Ascending aorta (tissue), 2 donors: ENCODE data around the gene PRDM2. TPM values are rescaled to one million over a fixed set of nuclear protein-coding genes. Genes with fewer than 3 reads are reported as not detected.

Source experiments
- DNase-seq, 2 donors: peaks; one replicate each; pipeline ENCODE4 v3.0.0-alpha.2; 2019; ENCODE audit warnings: low spot score in 2 of 2
- H3K27ac ChIP-seq, 2 donors: fragments of 200-600 bp; sonication (generic); one replicate each; pipeline ENCODE4 v1.5.1; 2016 to 2017; ENCODE audit warnings: mild to moderate bottlenecking in 1 of 2
- H3K27me3 ChIP-seq: fragments of 200-600 bp; sonication (generic); one replicate; pipeline ENCODE4 v1.5.1; 2017
- H3K36me3 ChIP-seq, 2 donors: fragments of 200-600 bp; sonication (generic); one replicate each; pipeline ENCODE4 v1.5.1; 2016
- H3K4me1 ChIP-seq, 2 donors: fragments of 200-600 bp; sonication (generic); one replicate each; pipeline ENCODE4 v1.5.1; 2016 to 2017; ENCODE audit warnings: mild to moderate bottlenecking in 1 of 2
- H3K4me3 ChIP-seq, 2 donors: fragments of 200-600 bp; sonication (generic); one replicate each; pipeline ENCODE4 v1.5.1; 2016 to 2017; ENCODE audit warnings: mild to moderate bottlenecking in 1 of 2
- H3K9me3 ChIP-seq, 2 donors: fragments of 200-600 bp; sonication (generic); one replicate each; pipeline ENCODE4 v1.5.1; 2016
- intact Hi-C: fragments of 100-400 bp; cut with DNase I; formaldehyde crosslinking; loops from one replicate; pipeline ENCODE4 v1.15.1; 2023
- total RNA-seq: library from RNA; depleted of rRNA; stranded (reverse); fragments of >200 nt; gene quantifications from one replicate; pipeline ENCODE4 v1.1.0, GENCODE V29; 2016
- TF ChIP-seq, protein P1 (sequence below), 3 experiments: fragments of 200-600 bp in 2 of 3; fragments of 450-650 bp in 1 of 3; sonication (generic) in 2 of 3; IDR thresholded peaks; one replicate each; pipeline ENCODE4 v1.5.1; 2016 to 2019; ENCODE audit warnings: antibody characterized with exemption in 3 of 3, mild to moderate bottlenecking in 1 of 3, moderate library complexity in 1 of 3

PRDM2 gene
- total RNA-seq, 1 donor from 2014 or later = 27.2 TPM

DNA sequence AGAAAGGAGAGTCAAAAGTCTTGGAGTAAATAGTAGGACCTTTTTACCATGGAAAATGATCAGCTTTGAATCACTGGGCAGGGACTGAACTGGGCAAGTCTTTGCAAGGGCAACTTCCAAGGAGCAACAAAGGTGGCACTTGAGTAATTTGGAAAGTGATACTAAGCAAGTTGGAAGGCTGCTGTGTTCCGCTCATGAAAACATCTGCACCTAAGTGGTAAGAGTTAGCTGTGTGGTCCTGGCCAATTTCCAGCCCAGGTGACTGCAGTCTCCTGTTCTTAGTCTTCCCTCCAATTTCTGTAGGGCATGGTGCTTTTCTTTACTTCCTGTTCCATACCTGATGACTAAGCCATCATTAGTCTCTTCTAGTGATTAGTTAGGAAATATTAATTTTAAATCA, 35.5 kb upstream of the PRDM2 start:
- H3K36me3 ChIP-seq = no peaks in the 10 kb centered on the region
- H3K27me3 ChIP-seq = no peaks in the 10 kb centered on the region
- no peak for DNase-seq
- intact Hi-C loops = no loop called here
- H3K27ac ChIP-seq = no peak overlapping the region
- no peaks in the 10 kb centered on the region for H3K4me1 ChIP-seq
- no peak overlapping the region for H3K4me3 ChIP-seq
- no peaks in the 10 kb centered on the region for H3K9me3 ChIP-seq
- TF ChIP-seq, protein P1, sequence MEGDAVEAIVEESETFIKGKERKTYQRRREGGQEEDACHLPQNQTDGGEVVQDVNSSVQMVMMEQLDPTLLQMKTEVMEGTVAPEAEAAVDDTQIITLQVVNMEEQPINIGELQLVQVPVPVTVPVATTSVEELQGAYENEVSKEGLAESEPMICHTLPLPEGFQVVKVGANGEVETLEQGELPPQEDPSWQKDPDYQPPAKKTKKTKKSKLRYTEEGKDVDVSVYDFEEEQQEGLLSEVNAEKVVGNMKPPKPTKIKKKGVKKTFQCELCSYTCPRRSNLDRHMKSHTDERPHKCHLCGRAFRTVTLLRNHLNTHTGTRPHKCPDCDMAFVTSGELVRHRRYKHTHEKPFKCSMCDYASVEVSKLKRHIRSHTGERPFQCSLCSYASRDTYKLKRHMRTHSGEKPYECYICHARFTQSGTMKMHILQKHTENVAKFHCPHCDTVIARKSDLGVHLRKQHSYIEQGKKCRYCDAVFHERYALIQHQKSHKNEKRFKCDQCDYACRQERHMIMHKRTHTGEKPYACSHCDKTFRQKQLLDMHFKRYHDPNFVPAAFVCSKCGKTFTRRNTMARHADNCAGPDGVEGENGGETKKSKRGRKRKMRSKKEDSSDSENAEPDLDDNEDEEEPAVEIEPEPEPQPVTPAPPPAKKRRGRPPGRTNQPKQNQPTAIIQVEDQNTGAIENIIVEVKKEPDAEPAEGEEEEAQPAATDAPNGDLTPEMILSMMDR (IDR thresholded peaks at IDR 0.05) = no peak

DNA sequence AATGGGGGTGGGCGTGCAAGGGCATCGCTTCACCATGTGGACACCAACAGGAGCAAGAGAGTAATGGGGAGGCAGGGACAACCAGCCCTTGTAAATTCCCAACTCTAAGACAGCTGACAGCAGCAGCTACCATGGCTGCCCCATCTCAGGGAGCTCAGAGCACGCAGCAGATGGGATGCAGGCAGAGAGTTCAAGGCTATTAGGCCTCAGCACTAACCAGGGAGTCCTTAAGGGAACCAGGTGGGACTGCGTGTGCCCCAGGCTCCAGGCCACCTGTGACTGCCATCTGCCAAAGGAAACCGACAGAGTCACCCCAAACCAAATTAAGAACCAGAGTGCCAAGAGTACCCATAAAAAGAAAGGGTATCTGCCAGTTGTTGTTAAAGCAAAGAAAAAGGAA, 33.7 kb upstream of the PRDM2 start:
- Histone ChIP-seq H3K27me3 (no peaks in the 10 kb centered on the region), H3K4me1 (no peaks in the 10 kb centered on the region), H3K4me3 (no peak overlapping the region), H3K9me3 (no peaks in the 10 kb centered on the region), H3K27ac (no peak overlapping the region), H3K36me3 (no peaks in the 10 kb centered on the region)
- TF ChIP-seq, protein P1 (IDR thresholded peaks at IDR 0.05) = no peak
- intact Hi-C loops = loop anchor here (5.0 kb wide), 3 partner anchors 61 to 161 kb away; no protein-coding TSS in a partner anchor
- DNase-seq = no peak

DNA sequence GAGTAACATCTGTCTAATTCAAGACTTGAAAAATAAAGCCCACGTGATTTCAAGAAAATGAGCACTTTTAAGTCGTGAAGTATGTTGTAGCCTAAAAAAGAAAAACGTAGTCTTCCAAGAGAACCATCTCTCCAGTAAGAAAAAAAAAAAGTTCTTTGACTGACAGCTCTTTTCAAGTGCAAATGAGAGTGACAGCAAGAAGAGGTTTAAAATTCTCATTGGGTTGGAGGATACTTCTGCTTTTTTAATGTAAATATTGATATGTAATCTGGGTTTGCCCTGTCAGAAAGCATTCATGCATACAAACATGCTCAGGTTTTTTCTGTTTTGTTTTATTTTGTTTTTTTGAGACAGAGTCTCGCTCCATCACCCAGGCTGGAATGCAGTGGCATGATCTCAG, 32.3 kb upstream of the PRDM2 start:
- DNase-seq = no peak
- TF ChIP-seq, protein P1 (IDR thresholded peaks at IDR 0.05) = no peak
- Histone ChIP-seq H3K27ac (no peak overlapping the region), H3K9me3 (no peaks in the 10 kb centered on the region), H3K36me3 (no peaks in the 10 kb centered on the region), H3K27me3 (no peaks in the 10 kb centered on the region), H3K4me1 (no peaks in the 10 kb centered on the region), H3K4me3 (no peak overlapping the region)
- intact Hi-C loops = loop anchor here (5.0 kb wide), 3 partner anchors 60 to 160 kb away; no protein-coding TSS in a partner anchor

DNA sequence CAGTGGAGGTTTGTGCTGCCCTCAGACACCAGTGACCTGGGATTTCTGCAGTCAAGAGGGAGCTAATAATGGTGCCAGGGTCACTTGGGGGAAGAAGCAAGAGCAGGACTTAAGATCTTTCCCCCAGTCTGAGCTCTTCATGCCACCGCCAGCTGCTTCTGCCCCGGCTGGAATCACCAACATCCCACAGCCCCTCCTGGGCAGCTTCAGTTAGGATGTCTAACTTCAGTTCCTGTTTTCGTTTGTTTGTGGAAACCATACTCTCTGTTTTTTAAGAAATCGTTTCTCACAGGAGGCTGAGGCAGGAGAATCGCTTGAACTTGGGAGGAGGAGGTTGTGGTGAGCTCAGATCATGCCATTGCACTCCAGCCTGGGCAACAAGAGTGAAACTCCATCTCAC, 25.6 kb upstream of the PRDM2 start:
- TF ChIP-seq, protein P1 (IDR thresholded peaks at IDR 0.05) = no peak
- H3K36me3 ChIP-seq = no peaks in the 10 kb centered on the region
- H3K27ac ChIP-seq = no peak overlapping the region
- H3K4me1 ChIP-seq = no peaks in the 10 kb centered on the region
- H3K27me3 ChIP-seq = no peaks in the 10 kb centered on the region
- DNase-seq = no peak
- intact Hi-C loops = no loop called here
- no peak overlapping the region for H3K4me3 ChIP-seq
- no peaks in the 10 kb centered on the region for H3K9me3 ChIP-seq

DNA sequence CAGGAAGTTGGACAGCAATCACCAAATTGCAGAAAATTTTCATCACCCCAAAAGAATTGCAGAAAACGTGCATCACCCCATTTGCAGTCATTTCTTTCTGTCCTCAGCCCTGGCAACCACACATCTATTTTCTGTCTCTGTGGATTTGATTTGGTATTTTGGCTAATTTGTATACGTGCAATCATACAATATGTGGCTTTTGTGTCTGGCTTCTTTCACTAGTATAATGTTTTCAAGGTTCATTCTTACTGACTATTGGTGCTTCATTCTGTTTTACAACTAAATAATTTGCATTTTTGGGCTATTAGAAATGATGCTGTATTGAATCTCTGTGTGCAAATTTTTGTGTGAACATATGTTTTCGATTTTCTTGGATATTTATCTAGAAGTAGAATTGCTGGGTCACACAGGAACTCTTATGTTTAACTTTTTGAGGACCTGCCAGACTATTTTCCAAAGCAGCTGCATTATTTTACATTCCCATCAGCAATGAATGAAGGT, 24.8 kb upstream of the PRDM2 start:
- TF ChIP-seq, protein P1 (IDR thresholded peaks at IDR 0.05) = no peak
- H3K4me1 ChIP-seq = no peaks in the 10 kb centered on the region
- H3K36me3 ChIP-seq = no peaks in the 10 kb centered on the region
- intact Hi-C loops = no loop called here
- H3K9me3 ChIP-seq = no peaks in the 10 kb centered on the region
- H3K27ac ChIP-seq = no peak overlapping the region
- no peaks in the 10 kb centered on the region for H3K27me3 ChIP-seq
- DNase-seq = no peak
- no peak overlapping the region for H3K4me3 ChIP-seq

DNA sequence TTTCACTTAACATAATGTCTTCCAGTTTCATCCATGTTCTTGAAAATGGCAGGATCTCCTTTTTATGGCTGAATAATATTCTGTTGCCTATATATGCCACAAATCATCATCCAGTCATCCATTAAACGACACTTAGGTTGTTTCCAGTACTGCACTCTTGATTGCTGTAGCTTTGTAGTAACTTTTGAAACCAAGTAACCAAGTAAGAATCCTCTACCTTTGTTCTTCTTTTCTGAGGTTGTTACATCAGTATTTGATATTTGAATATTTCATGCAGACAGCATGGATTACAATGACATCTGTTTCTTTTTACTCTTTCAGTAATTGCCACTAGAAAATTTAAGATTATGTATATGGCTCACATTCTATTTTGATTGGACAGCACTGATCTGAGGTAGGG, 22.1 kb upstream of the PRDM2 start:
- no peaks in the 10 kb centered on the region for H3K27me3 ChIP-seq
- H3K9me3 ChIP-seq = no peaks in the 10 kb centered on the region
- no peaks in the 10 kb centered on the region for H3K4me1 ChIP-seq
- H3K27ac ChIP-seq = no peak overlapping the region
- no peak overlapping the region for H3K4me3 ChIP-seq
- H3K36me3 ChIP-seq = no peaks in the 10 kb centered on the region
- no peak for DNase-seq
- TF ChIP-seq, protein P1 (IDR thresholded peaks at IDR 0.05) = no peak
- intact Hi-C loops = no loop called here
